ENCODE measurements around the gene SLC10A7.

- TF ChIP-seq CTCF (conservative IDR thresholded peaks at IDR 0.05 in 1 of 2, IDR thresholded peaks at IDR 0.05 in 1 of 2; ENCODE audit: extremely low read depth in 1 of 2, insufficient read depth in 1 of 2, low read depth in 1 of 2, low read length in 2 of 2) (no peak), EZH2 (IDR thresholded peaks at IDR 0.05; ENCODE audit: borderline replicate concordance, low read length) (no peak)
Observed at GRCh38 chr4:146498291-146498690, 23.4 kb downstream of the SLC10A7 start.

All from mammary epithelial cell (primary cell).